ENCODE measurements around the gene MYO5B.

- TF ChIP-seq CTCF (IDR thresholded peaks at IDR 0.05; ENCODE audit: borderline replicate concordance, extremely low read depth, low read length, poor library complexity, severe bottlenecking) (no peak), EZH2 (IDR thresholded peaks at IDR 0.05; ENCODE audit: borderline replicate concordance, low read depth, low read length, severe bottlenecking) (no peak)
Measured at GRCh38 chr18:49974079-49974478, 220.9 kb downstream of the MYO5B start.

All from DND-41 (cell line).